Choroid plexus epithelial cell (primary cell): ENCODE measurements around the gene IPO8.

ENCODE experiments used
- DNase-seq: peaks from one replicate; pipeline ENCODE4 v3.0.0-alpha.2; 2010; ENCODE audit warnings: low read depth
- H3K4me3 ChIP-seq: 2 replicates; pipeline ENCODE4 v1.5.1; 2011; ENCODE audit warnings: low read depth, mild to moderate bottlenecking, control low read depth, low read length, moderate library complexity
- CTCF ChIP-seq: conservative IDR thresholded peaks from 2 replicates; pipeline ENCODE4 v1.5.1; 2011; ENCODE audit warnings: low read depth, mild to moderate bottlenecking, control low read depth, inconsistent platforms, low read length, moderate library complexity

Gene IPO8

GRCh38 chr12:30691122-30691879 is 4.4 kb downstream of the IPO8 start:
- TF ChIP-seq CTCF = no peak
- DNase-seq = peak; percentile 85
- H3K4me3 ChIP-seq = no peak overlapping the region

- peak; percentile 58 for DNase-seq
- no peak overlapping the region for H3K4me3 ChIP-seq
- TF ChIP-seq CTCF = no peak
Observed at GRCh38 chr12:30687265-30687986, 8.2 kb downstream of the IPO8 start.

- H3K4me3 ChIP-seq = no peak overlapping the region
- DNase-seq = no peak
- TF ChIP-seq CTCF = no peak
Observed at GRCh38 chr12:30679241-30679640, 16.4 kb downstream of the IPO8 start.

- no peak for TF ChIP-seq CTCF
- no peak for DNase-seq
- no peak overlapping the region for H3K4me3 ChIP-seq
Observed at GRCh38 chr12:30678221-30678620, 17.4 kb downstream of the IPO8 start.

GRCh38 chr12:30661210-30661609 is 34.5 kb downstream of the IPO8 start:
- no peak for TF ChIP-seq CTCF
- no peak overlapping the region for H3K4me3 ChIP-seq
- DNase-seq = no peak

GRCh38 chr12:30652034-30652696 is 43.5 kb downstream of the IPO8 start:
- no peak for DNase-seq
- H3K4me3 ChIP-seq = no peak overlapping the region
- TF ChIP-seq CTCF = no peak
